ENCODE results near the gene RANBP1. TPM values are rescaled to one million over a fixed set of nuclear protein-coding genes. Genes with fewer than 3 reads are reported as not detected.
A peak's percentile ranks its signal among the peaks of the same experiment; 100 is the strongest.

Gene RANBP1
- total and polyA plus RNA-seq, 9 of the 15 experiments (the other 6 are each of a cell fraction or from before 2014, with no cell fraction given): 162 to 2,891 (median 1,289) TPM

- TF ChIP-seq GTF2F1 (IDR thresholded peaks at IDR 0.05; ENCODE audit: low read depth, low read length): peak; percentile 74
- 0 out of 2 replicates have a peak, but pooled peaks have one; percentile 48 for TF ChIP-seq NFXL1 (CRISPR knock-in tag; IDR thresholded peaks at IDR 0.05)
- no peak; the same call in 1 of the 2 replicates for TF ChIP-seq MCM3 (IDR thresholded peaks at IDR 0.05)
- no peak for TF ChIP-seq SP1 (CRISPR knock-in tag; IDR thresholded peaks at IDR 0.05)
- peak in 1 of 2 experiments; percentile 69; a peak in 1 of 4 replicates for TF ChIP-seq TEAD1 (CRISPR knock-in tag; IDR thresholded peaks at IDR 0.05)
- TF ChIP-seq HNRNPK (IDR thresholded peaks at IDR 0.05; ENCODE audit: low read depth, low read length, poor library complexity, severe bottlenecking): no peak
- no peak for TF ChIP-seq SAFB (IDR thresholded peaks at IDR 0.05; ENCODE audit: borderline replicate concordance, low read depth, low read length)
- 0 out of 2 replicates have a peak, but pooled peaks have one; percentile 30 for TF ChIP-seq ZNF707 (CRISPR knock-in tag; conservative IDR thresholded peaks at IDR 0.05)
- no peak; the same call in 1 of the 2 replicates for TF ChIP-seq NBN (IDR thresholded peaks at IDR 0.05; ENCODE audit: low read depth)
- no peak for TF ChIP-seq PREB (CRISPR knock-in tag; IDR thresholded peaks at IDR 0.05)
- no peak for TF ChIP-seq ZFX (CRISPR knock-in tag; IDR thresholded peaks at IDR 0.05)
- peak; percentile 28 for TF ChIP-seq CHD2 (IDR thresholded peaks at IDR 0.05; ENCODE audit: low read depth, low read length)
- peak; percentile 83; the same call in 1 of the 2 replicates for TF ChIP-seq JUN (IDR thresholded peaks at IDR 0.05; ENCODE audit: borderline replicate concordance, low read depth, low read length)
- TF ChIP-seq JUN (CRISPR knock-in tag; IDR thresholded peaks at IDR 0.05; ENCODE audit: borderline replicate concordance): no peak
- peak; percentile 55; the same call in 1 of the 2 replicates for TF ChIP-seq ZBTB17 (CRISPR knock-in tag; IDR thresholded peaks at IDR 0.05)
- TF ChIP-seq, protein P1, sequence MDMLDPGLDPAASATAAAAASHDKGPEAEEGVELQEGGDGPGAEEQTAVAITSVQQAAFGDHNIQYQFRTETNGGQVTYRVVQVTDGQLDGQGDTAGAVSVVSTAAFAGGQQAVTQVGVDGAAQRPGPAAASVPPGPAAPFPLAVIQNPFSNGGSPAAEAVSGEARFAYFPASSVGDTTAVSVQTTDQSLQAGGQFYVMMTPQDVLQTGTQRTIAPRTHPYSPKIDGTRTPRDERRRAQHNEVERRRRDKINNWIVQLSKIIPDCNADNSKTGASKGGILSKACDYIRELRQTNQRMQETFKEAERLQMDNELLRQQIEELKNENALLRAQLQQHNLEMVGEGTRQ (CRISPR knock-in tag; IDR thresholded peaks at IDR 0.05): no peak
- TF ChIP-seq SLC30A9 (CRISPR knock-in tag; IDR thresholded peaks at IDR 0.05): no peak
- TF ChIP-seq, protein P2, sequence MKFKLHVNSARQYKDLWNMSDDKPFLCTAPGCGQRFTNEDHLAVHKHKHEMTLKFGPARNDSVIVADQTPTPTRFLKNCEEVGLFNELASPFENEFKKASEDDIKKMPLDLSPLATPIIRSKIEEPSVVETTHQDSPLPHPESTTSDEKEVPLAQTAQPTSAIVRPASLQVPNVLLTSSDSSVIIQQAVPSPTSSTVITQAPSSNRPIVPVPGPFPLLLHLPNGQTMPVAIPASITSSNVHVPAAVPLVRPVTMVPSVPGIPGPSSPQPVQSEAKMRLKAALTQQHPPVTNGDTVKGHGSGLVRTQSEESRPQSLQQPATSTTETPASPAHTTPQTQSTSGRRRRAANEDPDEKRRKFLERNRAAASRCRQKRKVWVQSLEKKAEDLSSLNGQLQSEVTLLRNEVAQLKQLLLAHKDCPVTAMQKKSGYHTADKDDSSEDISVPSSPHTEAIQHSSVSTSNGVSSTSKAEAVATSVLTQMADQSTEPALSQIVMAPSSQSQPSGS (CRISPR knock-in tag; IDR thresholded peaks at IDR 0.05): no peak
- TF ChIP-seq, protein P3, sequence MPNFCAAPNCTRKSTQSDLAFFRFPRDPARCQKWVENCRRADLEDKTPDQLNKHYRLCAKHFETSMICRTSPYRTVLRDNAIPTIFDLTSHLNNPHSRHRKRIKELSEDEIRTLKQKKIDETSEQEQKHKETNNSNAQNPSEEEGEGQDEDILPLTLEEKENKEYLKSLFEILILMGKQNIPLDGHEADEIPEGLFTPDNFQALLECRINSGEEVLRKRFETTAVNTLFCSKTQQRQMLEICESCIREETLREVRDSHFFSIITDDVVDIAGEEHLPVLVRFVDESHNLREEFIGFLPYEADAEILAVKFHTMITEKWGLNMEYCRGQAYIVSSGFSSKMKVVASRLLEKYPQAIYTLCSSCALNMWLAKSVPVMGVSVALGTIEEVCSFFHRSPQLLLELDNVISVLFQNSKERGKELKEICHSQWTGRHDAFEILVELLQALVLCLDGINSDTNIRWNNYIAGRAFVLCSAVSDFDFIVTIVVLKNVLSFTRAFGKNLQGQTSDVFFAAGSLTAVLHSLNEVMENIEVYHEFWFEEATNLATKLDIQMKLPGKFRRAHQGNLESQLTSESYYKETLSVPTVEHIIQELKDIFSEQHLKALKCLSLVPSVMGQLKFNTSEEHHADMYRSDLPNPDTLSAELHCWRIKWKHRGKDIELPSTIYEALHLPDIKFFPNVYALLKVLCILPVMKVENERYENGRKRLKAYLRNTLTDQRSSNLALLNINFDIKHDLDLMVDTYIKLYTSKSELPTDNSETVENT (CRISPR knock-in tag; IDR thresholded peaks at IDR 0.05): peak; percentile 75; the same call in 1 of the 2 replicates
- TF ChIP-seq SOX6 (IDR thresholded peaks at IDR 0.05): peak; percentile 24; the same call in 1 of the 2 replicates
- no peak for TF ChIP-seq GATA2 (CRISPR knock-in tag; IDR thresholded peaks at IDR 0.05)
These were observed 13.2 kb downstream of the RANBP1 start (continued) for GRCh38 chr22:20128902-20129746.

Data from K562 (cell line).